K562 (cell line): ENCODE measurements around the gene COL21A1. TPM values are rescaled to one million over a fixed set of nuclear protein-coding genes. Genes with fewer than 3 reads are reported as not detected.

ENCODE experiments used
- ATAC-seq: fragments of 200-7000 bp; cut with Tn5 transposase; 3 replicates; pipeline ENCODE4 v1.9.1; 2020; ENCODE audit warnings: moderate library complexity
- BruUV-seq: library from RNA; stranded (reverse); fragments of 400-500 nt; replicated peaks from 2 replicates; lab custom pipeline; 2021; lab: Mats Ljungman, UMichigan
- CTCF ChIA-PET: fragments of 300-600 bp; formaldehyde crosslinking; extraction: SDS; loops from one replicate; lab custom pipeline; 2021; ENCODE audit warnings: low intra/inter-chr PET ratio; lab: Yijun Ruan, JAX
- POLR2A ChIA-PET: fragments of 300-600, 350-650 bp; sonication (Branson Sonifier 250); formaldehyde crosslinking; extraction: SDS; loops from one replicate; lab custom pipeline; 2021; ENCODE audit warnings: antibody characterized with exemption, inconsistent platforms; lab: Yijun Ruan, JAX
- DNase-seq, 4 experiments: peaks; one replicate each; pipeline versions ENCODE4 v3.0.0 to v3.0.0-alpha.2; 2011 to 2018; ENCODE audit warnings: low spot score in 3 of 4, mixed read lengths in 3 of 4; ENCODE audit errors: extremely low read depth in 1 of 4
- FAIRE-seq: peaks from 2 replicates; lab custom pipeline; 2011; peaks lifted over from hg19 to GRCh38; lab: Jason Lieb, UNC
- H2AFZ ChIP-seq: 2 replicates; pipeline ENCODE4 v1.6.0; 2011; ENCODE audit warnings: low read depth, low read length, control low read depth, inconsistent platforms
- H3K27ac ChIP-seq: fragments of 200-600 bp; 3 replicates; pipeline ENCODE4 v1.8.0; 2011; ENCODE audit warnings: low read depth, mild to moderate bottlenecking, control low read depth, inconsistent platforms, low read length, moderate library complexity, mixed read lengths; ENCODE audit errors: extremely low read depth
- H3K27me3 ChIP-seq, 2 experiments: fragments of 300-600 bp in 1 of 2; 2 replicates in 1 of 2; 3 replicates in 1 of 2; pipeline versions ENCODE4 v1.6.0 to v1.8.0; 2011; ENCODE audit warnings: inconsistent platforms in 2 of 2, low read length in 2 of 2, mild to moderate bottlenecking in 1 of 2, mixed read lengths in 1 of 2, moderate library complexity in 1 of 2; ENCODE audit not compliant: control insufficient read depth in 2 of 2, insufficient read depth in 2 of 2
- H3K36me3 ChIP-seq: fragments of 300-600 bp; 3 replicates; pipeline ENCODE4 v1.8.0; 2011; ENCODE audit warnings: mild to moderate bottlenecking, low read length, inconsistent platforms; ENCODE audit not compliant: control insufficient read depth, insufficient read depth
- H3K4me1 ChIP-seq, 2 experiments: fragments of 200-600 bp in 1 of 2; replicated peaks in 1 of 2; 2 replicates in 1 of 2; 3 replicates in 1 of 2; pipeline versions ENCODE4 v1.5.1 to v1.8.0; 2011; ENCODE audit warnings: inconsistent platforms in 2 of 2, low read length in 2 of 2, mild to moderate bottlenecking in 1 of 2, mixed read lengths in 1 of 2, moderate library complexity in 1 of 2; ENCODE audit not compliant: control insufficient read depth in 2 of 2, insufficient read depth in 2 of 2
- H3K4me2 ChIP-seq: 2 replicates; pipeline ENCODE4 v1.6.1; 2011; ENCODE audit warnings: low read length, control low read depth, inconsistent platforms, mixed read lengths; ENCODE audit not compliant: insufficient read depth
- H3K4me3 ChIP-seq: fragments of 200-600 bp; sonication (generic), shearing (Covaris generic); 2 replicates; pipeline ENCODE4 v1.5.1; 2016; ENCODE audit warnings: control low read depth, inconsistent platforms
- H3K79me2 ChIP-seq: fragments of 200-600 bp; 3 replicates; pipeline ENCODE4 v1.8.0; 2011; ENCODE audit warnings: low read length, inconsistent platforms; ENCODE audit not compliant: control insufficient read depth, insufficient read depth
- H3K9ac ChIP-seq, 2 experiments: 2 replicates each; pipeline versions ENCODE4 v1.6.0 to v1.6.1; 2011; ENCODE audit warnings: low read depth in 2 of 2, low read length in 2 of 2, control low read depth in 1 of 2, inconsistent platforms in 1 of 2, mild to moderate bottlenecking in 1 of 2, mixed read lengths in 1 of 2; ENCODE audit not compliant: insufficient read depth in 1 of 2
- H3K9me1 ChIP-seq: one replicate; pipeline ENCODE4 v1.6.0; 2011; ENCODE audit warnings: inconsistent platforms, mild to moderate bottlenecking, low read length, moderate library complexity; ENCODE audit not compliant: control insufficient read depth, insufficient read depth
- H3K9me3 ChIP-seq: replicated peaks from 2 replicates; pipeline ENCODE4 v1.5.1; 2011; ENCODE audit warnings: low read depth, low read length, inconsistent platforms; ENCODE audit not compliant: control insufficient read depth, insufficient read depth
- H4K20me1 ChIP-seq: replicated peaks from 2 replicates; pipeline ENCODE4 v1.6.1; 2011; ENCODE audit warnings: low read length, inconsistent platforms, mixed read lengths; ENCODE audit not compliant: control insufficient read depth, insufficient read depth
- ARID1B ChIP-seq: fragments of 450-650 bp; IDR thresholded peaks from 2 replicates; pipeline ENCODE4 v1.6.1; 2016; ENCODE audit warnings: antibody characterized with exemption, mild to moderate bottlenecking, inconsistent platforms
- ARID2 ChIP-seq: fragments of 450-650 bp; IDR thresholded peaks from 2 replicates; pipeline ENCODE4 v1.6.1; 2017; ENCODE audit warnings: antibody characterized with exemption, mild to moderate bottlenecking
- BACH1 ChIP-seq: fragments of 200-800 bp; sonication (Bioruptor generic); IDR thresholded peaks from 2 replicates; pipeline ENCODE4 v1.6.1; 2016; ENCODE audit warnings: missing genetic modification characterization, missing compliant biosample characterization
- CBFA2T2 ChIP-seq: fragments of 450-650 bp; conservative IDR thresholded peaks from 2 replicates; pipeline ENCODE4 v1.6.1; 2017; ENCODE audit warnings: mild to moderate bottlenecking
- ILF3 ChIP-seq: fragments of 450-650 bp; IDR thresholded peaks from 2 replicates; pipeline ENCODE4 v1.6.1; 2018; ENCODE audit warnings: antibody characterized with exemption, mild to moderate bottlenecking, moderate library complexity, borderline replicate concordance
- PRPF4 ChIP-seq: fragments of 200-400 bp; formaldehyde crosslinking; IDR thresholded peaks from one replicate; pipeline ENCODE4 v1.6.1; 2017; ENCODE audit warnings: low read length, low read depth, mild to moderate bottlenecking; ENCODE audit not compliant: insufficient read depth, poor library complexity, severe bottlenecking
- SAFB ChIP-seq: fragments of 200-400 bp; formaldehyde crosslinking; IDR thresholded peaks from 2 replicates; pipeline ENCODE4 v1.6.1; 2017; ENCODE audit warnings: low read depth, low read length, borderline replicate concordance
- TBL1XR1 ChIP-seq, 2 experiments: IDR thresholded peaks; 2 replicates each; pipeline ENCODE4 v1.6.1; 2012; ENCODE audit warnings: improper control_type of control experiment in 2 of 2, low read length in 2 of 2, mild to moderate bottlenecking in 1 of 2
- ZKSCAN3 ChIP-seq: fragments of 250-450 bp; sonication (Bioruptor Pico); IDR thresholded peaks from 2 replicates; pipeline ENCODE4 v1.4.0; 2020
- ZKSCAN8 ChIP-seq: fragments of 200-800 bp; sonication (Bioruptor generic); IDR thresholded peaks from 2 replicates; pipeline ENCODE4 v1.6.1; 2016; ENCODE audit warnings: missing genetic modification characterization, missing compliant biosample characterization
- ZNF717 ChIP-seq: fragments of 250-450 bp; sonication (Bioruptor Pico); IDR thresholded peaks from 2 replicates; pipeline ENCODE4 v1.5.0; 2021
- WGBS: fragments of 100-300 bp; shearing (Covaris generic); methylation state at CpG from one replicate; pipeline ENCODE4 v1.1.6; 2016; ENCODE audit warnings: low coverage, mixed read lengths; ENCODE audit not compliant: insufficient coverage; ENCODE audit errors: missing lambda C conversion rate; 5-methylcytosine and 5-hydroxymethylcytosine counted together
- in situ Hi-C: fragments of 300-500 bp; cut with MboI; formaldehyde crosslinking; loops from 4 replicates; pipeline ENCODE4 v1.15.0; 2018; ENCODE audit warnings: inconsistent platforms, mixed read lengths
- intact Hi-C: fragments of 100-400 bp; cut with micrococcal nuclease; formaldehyde crosslinking; loops from 2 replicates; pipeline ENCODE4 v1.14.2; 2022
- polyA plus RNA-seq, 8 experiments: library from polyadenylated mRNA; depleted of rRNA in 4 of 8; stranded (reverse) in 5 of 8; unstranded in 3 of 8; fragments of >200 nt; fragmentation: Nextera tagmentation in 2 of 8; fragmentation: Illumina TruSeq in 1 of 8; extraction: Ambion mirVana in 2 of 8; extraction: Trizol in 1 of 8; gene quantifications; 2 replicates each; pipeline versions ENCODE4 v1.2.1 to v1.2.3, GENCODE V29; 2011 to 2014; ENCODE audit warnings: inconsistent platforms in 1 of 8, missing spikeins in 1 of 8
- total RNA-seq, 7 experiments: library from RNA; depleted of rRNA in 6 of 7; stranded (reverse); fragments of >200 nt in 6 of 7; fragmentation: Illumina TruSeq in 2 of 7; extraction: Trizol in 2 of 7; gene quantifications; 2 replicates each; pipeline versions ENCODE4 v1.2.1 to v1.2.3, GENCODE V29; 2011 to 2021; ENCODE audit warnings: low replicate concordance in 1 of 7
- TF ChIP-seq, protein P1 (sequence below): fragments of 250-450 bp; sonication (Bioruptor Pico); IDR thresholded peaks from 2 replicates; pipeline ENCODE4 v1.4.0; 2020; ENCODE audit warnings: borderline replicate concordance

Gene COL21A1
- total and polyA plus RNA-seq, 9 of the 15 experiments (the other 6 are each of a cell fraction or from before 2014, with no cell fraction given): 0.03 to 0.76 (median 0.25) TPM

- ChIA-PET CTCF (no interaction called here), POLR2A (no interaction called here)
- H3K4me1 ChIP-seq: no peaks in the 10 kb centered on the region
- WGBS: 0% methylated on average over 2 of the region's 2 CpGs
- H3K9ac ChIP-seq: no peak overlapping the region
- no peaks in the 10 kb centered on the region for H3K9me3 ChIP-seq
- no TSS peak for BruUV-seq
- no peak for TF ChIP-seq ZKSCAN8
- no peak for TF ChIP-seq ARID1B
- TF ChIP-seq ZKSCAN3 (CRISPR knock-in tag): no peak
- no peak for TF ChIP-seq TBL1XR1 (IDR thresholded peaks at IDR 0.05; ENCODE audit: low read length in 2 of 2)
- no peak for TF ChIP-seq ILF3
- TF ChIP-seq, protein P1, sequence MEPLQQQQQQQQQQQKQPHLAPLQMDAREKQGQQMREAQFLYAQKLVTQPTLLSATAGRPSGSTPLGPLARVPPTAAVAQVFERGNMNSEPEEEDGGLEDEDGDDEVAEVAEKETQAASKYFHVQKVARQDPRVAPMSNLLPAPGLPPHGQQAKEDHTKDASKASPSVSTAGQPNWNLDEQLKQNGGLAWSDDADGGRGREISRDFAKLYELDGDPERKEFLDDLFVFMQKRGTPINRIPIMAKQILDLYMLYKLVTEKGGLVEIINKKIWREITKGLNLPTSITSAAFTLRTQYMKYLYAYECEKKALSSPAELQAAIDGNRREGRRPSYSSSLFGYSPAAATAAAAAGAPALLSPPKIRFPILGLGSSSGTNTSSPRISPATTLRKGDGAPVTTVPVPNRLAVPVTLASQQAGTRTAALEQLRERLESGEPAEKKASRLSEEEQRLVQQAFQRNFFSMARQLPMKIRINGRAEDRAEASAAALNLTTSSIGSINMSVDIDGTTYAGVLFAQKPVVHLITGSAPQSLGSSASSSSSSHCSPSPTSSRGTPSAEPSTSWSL (CRISPR knock-in tag): no peak
- no peak for TF ChIP-seq SAFB
- no peak for TF ChIP-seq ZNF717 (CRISPR knock-in tag)
- TF ChIP-seq CBFA2T2: no peak
- TF ChIP-seq PRPF4: no peak
- TF ChIP-seq ARID2: no peak
- no peak for TF ChIP-seq BACH1 (tag)
- H3K27ac ChIP-seq: no peak overlapping the region
- H4K20me1 ChIP-seq: no peaks in the 10 kb centered on the region
- intact Hi-C loops: no loop called here
- in situ Hi-C loops: no loop called here
- FAIRE-seq (no peak), ATAC-seq (no peak), DNase-seq (no peak)
- H3K9me1 ChIP-seq: no peaks in the 10 kb centered on the region
- no peaks in the 10 kb centered on the region for H3K36me3 ChIP-seq
- H2AFZ ChIP-seq: no peak overlapping the region
- H3K4me2 ChIP-seq: no peak overlapping the region
- H3K27me3 ChIP-seq: no peaks in the 10 kb centered on the region
- no peak overlapping the region for H3K4me3 ChIP-seq
- no peaks in the 10 kb centered on the region for H3K79me2 ChIP-seq
Observed at GRCh38 chr6:56243518-56244070, 3.8 kb downstream of the COL21A1 start.
